Stimulated activated CD8-positive, alpha-beta memory T cell treated with anti-CD3 and anti-CD28 coated beads, Interleukin-7, amount 100 ng/mL, for 4 hours (primary cell): ENCODE data around the gene ANGPTL3.
"Not testable (repeated sequence)": the region's sequence is repeated elsewhere in the genome, so short reads cannot be mapped to it uniquely, and the experiment has no call there.

Source experiments
- DNase-seq, 2 donors: peaks; one replicate each; pipeline ENCODE4 v3.0.0-alpha.2; 2020; ENCODE audit warnings: low read depth in 2 of 2

The ANGPTL3 gene, protein sequence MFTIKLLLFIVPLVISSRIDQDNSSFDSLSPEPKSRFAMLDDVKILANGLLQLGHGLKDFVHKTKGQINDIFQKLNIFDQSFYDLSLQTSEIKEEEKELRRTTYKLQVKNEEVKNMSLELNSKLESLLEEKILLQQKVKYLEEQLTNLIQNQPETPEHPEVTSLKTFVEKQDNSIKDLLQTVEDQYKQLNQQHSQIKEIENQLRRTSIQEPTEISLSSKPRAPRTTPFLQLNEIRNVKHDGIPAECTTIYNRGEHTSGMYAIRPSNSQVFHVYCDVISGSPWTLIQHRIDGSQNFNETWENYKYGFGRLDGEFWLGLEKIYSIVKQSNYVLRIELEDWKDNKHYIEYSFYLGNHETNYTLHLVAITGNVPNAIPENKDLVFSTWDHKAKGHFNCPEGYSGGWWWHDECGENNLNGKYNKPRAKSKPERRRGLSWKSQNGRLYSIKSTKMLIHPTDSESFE

GRCh38 chr1:62597281-62597680 lies at the start of gene ANGPTL3:
Gene ANGPTL3 (plus strand): TSS chr1:62597520. CDS start chr1:62597567, 47 bp downstream.
- no peak for DNase-seq

GRCh38 chr1:62561306-62561705 lies 36.0 kb upstream of the ANGPTL3 start:
- no peak for DNase-seq

DNA sequence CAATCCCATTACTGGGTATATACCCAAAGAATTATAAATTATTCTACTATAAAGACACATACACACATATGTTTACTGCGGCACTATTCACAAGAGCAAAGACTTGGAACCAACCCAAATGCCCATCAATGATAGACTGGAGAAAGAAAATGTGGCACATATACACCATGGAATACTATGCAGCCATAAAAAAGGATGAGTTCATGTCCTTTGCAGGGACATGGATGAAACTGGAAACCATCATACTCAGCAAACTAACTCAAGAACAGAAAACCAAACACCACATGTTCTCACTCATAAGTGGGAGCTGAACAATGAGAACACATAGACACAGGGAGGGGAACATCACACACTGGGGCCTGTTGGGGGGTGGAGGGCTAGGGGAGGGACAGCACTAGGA lies 30.1 kb upstream of the ANGPTL3 start:
- not testable (repeated sequence) for DNase-seq

DNA sequence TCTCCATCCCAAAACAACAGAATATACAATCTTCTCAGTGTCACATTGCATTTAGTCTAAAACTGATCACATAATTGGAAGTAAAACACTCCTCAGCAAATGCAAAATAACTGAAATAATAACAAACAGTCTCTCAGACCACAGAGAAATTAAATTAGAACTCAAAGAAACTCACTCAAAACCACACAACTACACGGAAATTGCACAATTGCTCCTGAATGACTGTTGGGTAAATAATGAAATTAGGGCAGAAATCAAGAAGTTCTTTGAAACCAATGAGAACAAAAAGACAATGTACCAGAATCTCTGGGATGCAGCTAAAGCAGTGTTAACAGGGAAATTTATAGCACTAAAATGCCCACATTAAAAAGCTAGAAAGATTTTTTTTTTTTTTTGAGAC lies 29.4 kb upstream of the ANGPTL3 start:
- not testable (repeated sequence) for DNase-seq

GRCh38 chr1:62571517-62571916 lies 25.8 kb upstream of the ANGPTL3 start:
- not testable (repeated sequence) for DNase-seq

DNA sequence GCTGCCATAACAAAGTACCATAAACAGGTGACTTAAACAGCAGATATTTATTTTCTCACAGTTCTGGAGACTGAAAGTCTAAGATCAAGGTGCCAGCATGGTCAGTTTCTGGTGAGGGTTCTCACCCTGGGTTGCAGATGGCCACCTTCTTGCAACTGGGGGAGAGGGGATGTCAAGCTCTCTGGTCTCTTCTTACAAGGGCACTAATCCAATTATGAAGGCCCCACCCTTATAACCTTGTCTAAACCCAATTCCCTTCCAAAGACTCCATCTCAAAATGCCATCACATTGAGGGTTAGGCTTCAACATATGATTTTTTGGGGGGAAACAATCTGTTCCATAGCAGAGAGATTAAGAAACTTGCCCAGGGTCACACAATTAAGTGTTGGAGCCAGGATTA lies 24.8 kb upstream of the ANGPTL3 start:
- DNase-seq, result no peak

- DNase-seq, result no peak
Measured at GRCh38 chr1:62573675-62574074, 23.6 kb upstream of the ANGPTL3 start.

- DNase-seq, result no peak
Measured at GRCh38 chr1:62585469-62586155, 11.7 kb upstream of the ANGPTL3 start.

GRCh38 chr1:62588000-62588399 lies 9.3 kb upstream of the ANGPTL3 start:
- no peak for DNase-seq

DNA sequence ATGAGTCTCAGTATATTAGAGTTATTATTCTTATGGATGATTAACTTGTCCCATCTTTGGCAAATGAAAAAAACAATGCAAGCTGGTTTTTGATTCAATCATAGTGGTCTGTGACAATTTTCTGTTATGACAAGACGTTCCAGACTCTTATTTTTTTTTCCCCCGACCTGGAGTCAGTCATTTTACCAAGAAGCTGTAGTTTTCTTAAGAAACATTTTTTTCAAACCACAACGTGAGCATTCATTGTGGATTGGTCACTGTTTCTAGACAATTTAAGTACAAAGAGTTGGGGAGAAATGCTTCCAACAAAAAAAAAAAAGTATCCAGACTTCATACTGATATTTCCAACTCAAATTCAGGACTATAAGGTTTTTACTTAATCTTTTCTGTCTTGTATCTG lies 8.0 kb upstream of the ANGPTL3 start:
- DNase-seq, result no peak

DNA sequence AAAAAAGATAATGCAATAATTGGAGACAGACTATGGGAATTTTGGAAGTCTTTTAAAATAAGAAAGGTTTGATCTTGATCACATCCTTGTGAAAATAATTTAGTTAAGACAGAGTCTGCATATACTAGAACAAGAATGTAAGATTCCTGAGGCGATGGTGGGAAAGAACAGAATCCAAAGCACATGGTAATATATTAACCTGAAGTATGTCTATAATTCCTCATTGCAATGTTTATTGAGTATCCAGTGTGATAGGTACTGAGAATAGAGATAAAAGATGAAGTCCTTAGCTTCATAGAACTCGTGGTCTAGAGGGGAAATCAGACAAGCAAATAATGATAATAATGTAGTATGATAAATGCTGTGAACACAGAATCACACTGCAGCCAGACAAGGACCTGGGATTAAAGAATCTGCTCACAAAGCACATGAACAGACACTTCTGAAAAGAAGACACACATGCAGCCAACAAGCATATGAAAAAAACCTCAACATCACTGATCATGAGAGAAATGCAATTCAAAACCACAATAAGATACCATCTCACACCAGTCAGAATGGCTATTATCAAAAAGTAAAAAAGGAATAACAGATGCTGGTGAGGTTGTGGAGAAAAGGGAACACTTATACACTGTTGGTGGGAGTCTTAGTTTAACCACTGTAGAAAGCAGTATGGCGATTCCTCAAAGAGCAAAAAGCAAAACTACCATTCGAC lies 6.9 kb upstream of the ANGPTL3 start:
- DNase-seq, result no peak

DNA sequence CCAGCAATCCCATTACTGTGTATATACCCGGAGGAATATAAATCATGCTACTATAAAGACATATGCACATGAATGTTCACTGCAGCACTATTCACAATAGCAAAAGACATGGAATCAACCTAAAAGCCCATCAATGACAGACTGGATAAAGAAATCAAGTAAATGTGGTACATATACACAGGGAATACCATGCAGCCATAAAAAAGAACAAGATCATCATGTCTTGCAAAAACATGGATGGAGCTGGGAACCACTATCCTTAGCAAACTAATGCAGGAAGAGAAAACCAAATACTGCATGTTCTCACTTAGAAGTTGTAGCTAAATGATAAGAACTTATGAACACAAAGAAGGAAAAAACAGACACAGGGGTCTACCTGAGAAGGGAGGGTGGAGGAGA lies 6.4 kb upstream of the ANGPTL3 start:
- no peak for DNase-seq

GRCh38 chr1:62593825-62594394 lies 3.4 kb upstream of the ANGPTL3 start:
- DNase-seq, result no peak

GRCh38 chr1:62595647-62596046 lies 1.7 kb upstream of the ANGPTL3 start:
- DNase-seq, result no peak

DNA sequence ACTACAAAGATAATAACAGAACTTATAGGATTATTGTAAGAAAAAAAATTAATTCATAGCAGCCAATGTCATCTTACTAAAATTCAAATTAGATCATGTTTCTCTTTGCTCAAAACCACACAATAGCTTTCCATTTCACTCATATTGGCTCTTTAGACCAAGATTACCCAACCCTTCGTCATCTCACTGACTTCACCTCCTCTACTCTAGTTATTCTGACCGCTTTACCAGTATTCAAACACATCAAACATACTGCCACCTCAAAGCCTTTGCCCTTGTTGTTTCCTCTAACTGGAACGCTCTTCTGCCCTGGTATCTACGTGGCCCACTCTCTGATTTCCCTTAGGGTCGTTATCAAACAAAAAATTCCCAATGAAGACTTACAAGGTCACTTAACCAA lies 1.7 kb downstream of the ANGPTL3 start:
- no peak for DNase-seq

DNA sequence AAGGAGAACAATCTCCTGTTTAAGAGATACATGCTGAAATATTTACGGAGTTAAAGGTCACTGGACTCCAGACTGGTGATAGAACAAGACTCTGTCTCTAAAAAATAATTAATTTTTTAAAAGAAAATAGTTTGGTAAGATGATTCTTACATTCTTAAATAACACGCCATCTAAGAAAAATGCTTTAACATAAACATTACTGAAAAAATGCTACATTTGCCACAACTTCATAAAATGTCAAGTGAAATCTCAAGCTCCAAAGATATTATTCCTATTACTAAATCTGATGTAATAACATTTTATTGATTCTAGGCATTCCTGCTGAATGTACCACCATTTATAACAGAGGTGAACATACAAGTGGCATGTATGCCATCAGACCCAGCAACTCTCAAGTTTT lies 4.1 kb downstream of the ANGPTL3 start:
- DNase-seq, result no peak

DNA sequence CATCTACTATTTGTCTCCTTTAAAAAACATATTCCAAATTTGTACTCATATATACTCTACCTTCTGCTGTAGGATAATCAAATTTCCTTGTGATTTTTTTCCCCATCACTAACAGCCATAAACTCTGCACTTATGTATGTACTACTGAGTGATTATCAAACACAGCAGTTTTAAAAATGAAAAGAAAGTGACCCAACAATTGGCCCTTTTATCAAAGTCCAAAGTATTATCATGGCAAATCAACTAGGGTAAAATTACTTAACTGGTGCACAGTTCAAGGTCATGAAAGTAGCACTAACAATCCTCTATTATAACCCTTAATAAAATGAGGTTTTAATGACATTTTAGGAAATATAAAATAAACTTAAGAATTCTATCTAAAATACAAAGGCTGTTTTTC lies 11.6 kb downstream of the ANGPTL3 start:
- no peak for DNase-seq

DNA sequence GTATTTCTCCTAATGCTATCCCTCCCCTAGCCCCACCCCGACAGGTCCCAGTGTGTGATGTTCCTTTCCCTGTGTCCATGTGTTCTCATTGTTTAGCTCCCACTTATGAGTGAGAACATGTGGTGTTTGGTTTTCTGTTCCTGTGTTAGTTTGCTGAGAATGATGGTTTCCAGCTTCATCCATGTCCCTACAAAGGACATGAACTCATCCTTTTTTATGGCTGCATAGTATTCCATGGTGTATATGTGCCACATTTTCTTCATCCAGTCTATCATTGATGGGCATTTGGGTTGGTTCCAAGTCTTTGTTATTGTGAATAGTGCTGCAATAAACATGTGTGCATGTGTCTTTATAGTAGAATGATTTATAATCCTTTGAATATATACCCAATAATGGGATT lies 13.3 kb downstream of the ANGPTL3 start:
- DNase-seq, result not testable (repeated sequence)

- DNase-seq, result no peak
Measured at GRCh38 chr1:62612770-62613169, 15.4 kb downstream of the ANGPTL3 start.

GRCh38 chr1:62613325-62613727 lies 16.0 kb downstream of the ANGPTL3 start:
- no peak for DNase-seq

- DNase-seq, result no peak
Measured at GRCh38 chr1:62613890-62614289, 16.6 kb downstream of the ANGPTL3 start.

- DNase-seq, result no peak
Measured at GRCh38 chr1:62621907-62622306, 24.6 kb downstream of the ANGPTL3 start.
